DOHH2 (cell line): Measurements from ENCODE around the gene H6PD.
"Not testable (repeated sequence)": the region's sequence is repeated elsewhere in the genome, so short reads cannot be mapped to it uniquely, and the experiment has no call there.

Experiments
- CTCF ChIP-seq: fragments of 200-600 bp; sonication (generic); IDR thresholded peaks from one replicate; pipeline ENCODE4 v1.5.1; 2014; ENCODE audit warnings: antibody characterized with exemption, mild to moderate bottlenecking, low read depth, low read length; ENCODE audit not compliant: poor library complexity, severe bottlenecking
- EZH2phosphoT487 ChIP-seq: fragments of 200-600 bp; sonication (generic); IDR thresholded peaks from 2 replicates; pipeline ENCODE4 v1.6.1; 2017; ENCODE audit warnings: borderline replicate concordance, mild to moderate bottlenecking, antibody characterized with exemption, low read length, moderate library complexity, mixed read lengths

GRCh38 chr1:9299571-9300541, 65.3 kb downstream of the H6PD start:
- not testable (repeated sequence) for TF ChIP-seq CTCF, EZH2phosphoT487
